GM18870 (cell line): ENCODE results near the gene A1BG.
A peak's percentile ranks its signal among the peaks of the same experiment; 100 is the strongest.
"Not testable (repeated sequence)": the region's sequence is repeated elsewhere in the genome, so short reads cannot be mapped to it uniquely, and the experiment has no call there.

Experiments
- ATAC-seq: cut with Tn5 transposase; IDR thresholded peaks from one replicate; pipeline ENCODE4 v1.9.1; 2021; ENCODE audit warnings: moderate library complexity; ENCODE audit not compliant: unreplicated experiment

A1BG gene

DNA sequence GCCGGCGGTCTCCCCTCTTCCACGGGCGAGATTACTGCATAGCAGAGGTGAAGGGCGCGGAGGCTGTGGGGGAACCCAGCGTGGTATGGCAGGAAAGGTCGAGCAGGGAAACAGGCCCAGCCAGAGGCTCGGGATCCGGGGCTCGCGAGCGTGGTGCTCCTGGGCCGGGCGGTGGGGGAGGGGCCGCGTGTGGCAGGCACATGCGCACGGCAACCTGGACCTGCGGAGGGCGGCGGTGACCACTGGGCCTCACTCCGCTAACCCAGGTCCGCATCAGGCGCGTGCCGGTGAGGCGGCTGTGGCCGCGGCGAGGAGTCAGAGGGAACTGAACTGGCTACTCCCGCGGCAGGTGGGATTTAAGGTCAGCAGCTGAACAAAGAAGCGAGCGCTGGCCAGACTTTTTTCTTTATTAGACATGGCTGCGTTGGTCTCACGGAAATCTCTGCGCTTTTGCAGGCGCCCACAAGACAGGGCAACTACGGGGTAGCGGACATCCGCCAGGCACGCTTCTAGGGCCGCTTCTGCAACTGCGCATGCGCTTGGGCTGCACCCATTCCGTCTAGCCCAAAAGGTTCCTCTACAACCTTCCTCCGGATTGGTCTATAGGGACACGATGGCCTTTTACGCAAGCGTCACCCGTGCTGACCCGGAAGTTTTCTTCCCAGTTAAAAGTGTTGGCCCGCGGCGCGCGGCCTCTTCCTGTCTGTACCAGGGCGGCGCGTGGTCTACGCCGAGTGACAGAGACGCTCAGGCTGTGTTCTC is 33.5 kb upstream of the A1BG start, which contains the start of gene RPS5:
RPS5 (plus strand) TSS at position 694 of the 762 bp plus-strand sequence. CDS start 869 bp downstream, outside the sequence.
- peak; percentile 82 for ATAC-seq

DNA sequence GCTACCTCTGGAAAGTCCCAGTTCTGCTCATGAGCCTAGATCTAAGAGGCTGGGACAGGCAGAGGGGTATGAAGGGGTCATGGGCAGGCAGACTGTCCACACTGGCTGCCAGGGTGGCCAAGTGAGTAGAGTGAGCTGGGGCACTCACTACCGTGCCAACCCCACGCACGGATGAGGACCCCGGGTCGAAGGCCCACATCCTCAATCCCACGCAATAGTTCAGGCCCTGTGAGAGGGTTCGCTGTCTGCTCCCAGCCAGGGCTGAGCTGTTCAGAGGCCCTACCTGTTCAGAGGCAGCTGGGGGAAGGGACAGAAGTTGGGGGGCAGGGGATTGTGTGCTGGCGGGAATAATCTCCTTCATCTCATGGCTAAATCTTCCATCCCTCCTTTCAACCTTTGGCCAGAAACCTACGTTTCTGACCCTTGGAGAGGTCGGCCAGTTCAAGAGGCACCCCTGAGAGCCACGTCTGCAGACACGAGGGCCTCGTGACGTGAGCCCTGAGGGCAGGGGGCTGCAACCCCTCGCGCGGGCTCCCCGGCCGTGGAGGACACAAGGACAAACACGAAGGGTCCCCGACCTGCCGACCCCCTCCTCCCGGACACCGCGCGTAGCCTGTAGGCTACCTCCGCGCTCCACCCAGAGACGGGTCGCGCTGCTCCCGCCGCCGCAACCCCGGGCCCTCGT is 32.7 kb upstream of the A1BG start:
- no peak for ATAC-seq

DNA sequence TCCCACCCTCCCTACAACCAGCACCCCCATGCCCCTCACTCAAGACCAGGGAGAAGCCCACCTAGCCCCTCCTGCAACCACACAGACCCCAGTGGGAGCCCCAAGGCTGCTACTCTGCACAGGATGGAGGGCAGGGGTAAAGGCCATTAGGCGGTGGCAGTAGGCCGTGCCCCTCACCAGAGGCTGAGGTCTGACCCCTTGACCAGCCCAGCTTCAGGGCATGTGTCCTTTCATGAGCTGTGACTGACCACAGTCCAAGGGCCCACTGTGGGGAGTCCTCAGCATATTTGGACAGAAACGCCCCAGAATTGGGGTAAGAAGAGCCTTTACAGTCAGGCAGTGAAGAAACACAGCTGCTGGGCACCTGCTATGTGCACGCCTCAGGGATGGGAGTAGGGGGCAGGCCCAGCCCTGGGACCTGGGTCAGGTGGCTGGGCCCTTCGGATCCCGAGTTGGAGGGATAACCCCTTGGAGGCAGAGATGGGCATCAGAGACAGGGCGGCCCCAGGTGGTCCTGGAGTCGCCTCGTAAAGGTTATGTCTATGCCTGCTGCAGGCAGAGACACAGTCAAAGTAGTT is 32.1 kb upstream of the A1BG start:
- no peak for ATAC-seq

- no peak for ATAC-seq
Observed at GRCh38 chr19:58382997-58383603, 29.8 kb upstream of the A1BG start.

DNA sequence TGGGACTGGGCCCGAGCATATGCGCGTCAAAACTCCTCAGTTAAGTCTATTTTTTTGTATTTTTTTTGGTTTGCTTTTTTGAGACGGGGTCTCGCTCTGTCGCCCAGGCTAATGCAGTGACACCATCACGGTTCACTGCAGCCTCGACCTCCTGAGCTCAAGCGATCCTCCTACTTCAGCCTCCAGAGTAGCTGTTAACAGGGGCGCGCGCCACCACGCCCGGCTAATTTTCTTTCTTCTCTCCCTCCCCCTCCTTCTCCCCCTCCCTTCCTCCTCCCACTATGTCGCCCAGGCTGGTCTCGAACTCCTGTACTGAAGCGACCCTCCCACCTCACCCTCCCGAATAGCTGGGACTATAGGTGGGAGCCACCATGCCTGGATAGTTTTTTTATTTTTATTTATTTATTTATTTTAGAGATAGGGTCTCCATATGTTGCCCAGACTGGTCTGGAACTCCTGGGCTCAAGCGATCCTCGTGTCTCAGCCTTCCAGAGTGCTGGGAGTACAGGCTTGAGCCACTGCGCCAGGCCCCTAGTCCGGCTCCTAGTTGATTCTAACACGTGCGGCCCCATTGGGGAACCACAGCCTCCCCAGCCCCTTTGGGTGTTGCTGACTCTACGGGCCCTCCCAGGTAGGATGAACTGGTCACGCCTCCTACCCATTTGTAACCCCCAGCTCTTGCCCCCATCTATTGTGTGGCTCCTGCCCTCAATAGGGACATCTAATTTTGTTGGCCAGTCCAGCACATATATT is 28.3 kb upstream of the A1BG start:
- ATAC-seq, result no peak

DNA sequence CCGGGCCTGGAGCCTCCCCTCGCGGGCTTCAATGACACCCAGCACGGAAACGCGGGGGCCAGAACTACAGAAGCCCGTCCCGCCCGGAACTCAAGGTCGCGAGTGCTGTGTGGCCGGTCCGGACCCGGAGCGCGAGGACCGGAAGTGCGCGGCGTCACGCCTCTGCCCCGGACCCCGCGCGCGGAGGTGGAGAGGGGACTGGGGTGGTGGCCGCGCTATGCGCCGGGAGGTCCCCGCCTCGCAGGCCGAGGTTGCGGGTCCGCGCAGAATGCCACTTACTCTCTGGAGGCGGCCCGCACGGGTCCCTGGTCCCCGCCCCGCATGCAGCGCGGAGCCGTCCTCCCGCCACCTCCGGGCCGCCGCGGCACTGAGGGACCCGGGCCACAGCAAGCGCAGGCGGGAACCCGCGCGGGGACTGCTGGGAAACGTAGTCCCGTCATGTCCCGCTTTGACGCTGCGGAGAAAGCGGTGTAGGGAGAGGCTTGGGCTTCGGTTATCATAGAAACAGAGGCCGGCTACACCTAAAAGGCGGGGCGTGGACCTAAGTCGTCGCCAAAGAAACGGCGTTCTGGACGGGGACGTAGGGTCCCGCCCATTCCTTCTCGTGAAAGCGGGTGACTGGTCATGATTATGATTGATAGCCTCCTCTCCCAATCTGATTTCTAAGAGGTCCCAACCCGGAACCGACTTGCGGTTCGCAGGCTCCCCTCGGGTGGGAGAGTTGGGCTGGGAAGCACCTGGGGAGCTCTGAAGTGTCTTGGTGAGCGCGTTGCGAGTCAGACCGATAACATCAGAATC is 27.6 kb upstream of the A1BG start, which contains the start of gene ZNF837:
ZNF837 (minus strand) TSS at position 369 of the 798 bp plus-strand sequence. CDS start 11,698 bp downstream, outside the sequence.
- ATAC-seq, result peak; percentile 78

- peak; percentile 2 for ATAC-seq
Observed at GRCh38 chr19:58380037-58380661, 26.9 kb upstream of the A1BG start.

DNA sequence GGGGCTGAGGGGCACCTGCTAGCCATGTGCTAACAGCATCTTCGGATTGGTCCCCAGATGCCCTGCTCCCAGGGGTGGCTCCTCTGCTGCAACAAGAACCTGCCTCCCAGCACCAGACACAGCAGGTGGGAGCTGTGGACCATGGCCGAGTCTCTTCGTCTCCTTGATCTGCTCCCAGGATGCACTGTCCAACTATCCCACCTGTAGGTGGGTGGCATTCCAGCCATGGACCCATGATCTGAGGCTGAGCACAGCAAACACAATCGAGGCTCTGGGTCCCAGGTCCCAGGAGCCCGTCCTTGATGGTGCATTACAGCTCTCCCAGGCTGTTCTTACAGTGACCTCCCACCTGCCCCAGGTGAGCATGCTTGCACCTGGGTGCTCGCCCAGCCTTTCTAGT is 26.0 kb upstream of the A1BG start:
- ATAC-seq, result no peak

GRCh38 chr19:58376724-58377123 is 23.4 kb upstream of the A1BG start:
- ATAC-seq, result not testable (repeated sequence)

DNA sequence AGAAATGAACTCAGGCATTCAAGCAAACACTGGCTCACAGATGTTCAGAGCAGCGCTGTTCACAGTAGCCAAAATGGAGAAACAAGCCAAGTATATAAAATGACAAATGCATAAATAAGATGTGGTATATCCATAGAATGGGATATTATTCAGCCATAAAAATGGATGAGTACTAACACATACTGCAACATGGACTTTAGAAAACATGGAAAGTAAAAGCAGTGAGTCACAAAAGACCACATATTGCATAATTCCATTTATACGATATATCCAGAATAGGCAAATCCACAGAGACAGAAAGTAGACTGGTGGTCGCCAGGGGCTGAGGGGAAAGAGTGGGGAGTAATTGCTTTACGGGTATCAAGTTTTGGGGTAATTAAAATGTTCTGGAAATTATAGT is 20.9 kb upstream of the A1BG start:
- no peak for ATAC-seq

DNA sequence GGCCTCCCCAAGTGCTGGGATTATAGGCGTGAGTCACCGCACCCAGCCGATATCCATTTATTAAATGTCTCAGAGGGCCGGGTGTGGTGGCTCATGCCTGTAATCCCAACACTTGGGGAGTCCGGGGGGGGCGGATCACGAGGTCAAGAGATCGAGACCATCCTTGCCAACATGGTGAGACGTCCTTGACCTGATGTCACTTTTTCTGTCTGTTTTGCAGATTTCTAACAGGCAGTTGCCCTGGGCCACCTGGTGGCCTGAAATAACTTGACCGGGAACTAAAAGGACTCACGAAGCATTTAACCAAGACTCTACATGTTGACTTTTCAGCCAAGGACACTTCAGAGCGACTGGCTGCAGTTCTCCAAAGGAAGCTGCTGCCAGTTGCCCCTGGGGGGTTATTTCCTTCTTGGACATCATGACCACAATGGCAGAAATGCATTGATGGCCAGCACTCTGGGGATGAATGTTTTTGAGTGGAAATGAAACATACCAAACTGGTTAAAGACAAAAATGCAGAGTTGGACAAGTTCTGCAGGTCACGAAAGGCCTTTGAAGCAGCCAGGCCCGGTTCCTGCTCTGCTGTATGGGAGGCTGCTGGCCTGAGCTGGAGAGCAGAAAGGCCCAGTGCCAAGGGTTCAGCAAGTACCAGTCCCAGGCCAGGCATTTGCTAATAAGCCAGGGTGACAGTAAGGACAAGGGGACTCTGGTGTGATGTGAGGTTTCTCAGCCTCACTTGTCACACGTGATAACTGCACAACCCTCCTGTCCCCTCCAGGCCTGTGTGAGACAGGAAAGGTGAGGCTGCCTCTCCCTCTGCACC is 19.2 kb upstream of the A1BG start:
- no peak for ATAC-seq

- no peak for ATAC-seq
Observed at GRCh38 chr19:58368561-58369360, 15.5 kb upstream of the A1BG start.

DNA sequence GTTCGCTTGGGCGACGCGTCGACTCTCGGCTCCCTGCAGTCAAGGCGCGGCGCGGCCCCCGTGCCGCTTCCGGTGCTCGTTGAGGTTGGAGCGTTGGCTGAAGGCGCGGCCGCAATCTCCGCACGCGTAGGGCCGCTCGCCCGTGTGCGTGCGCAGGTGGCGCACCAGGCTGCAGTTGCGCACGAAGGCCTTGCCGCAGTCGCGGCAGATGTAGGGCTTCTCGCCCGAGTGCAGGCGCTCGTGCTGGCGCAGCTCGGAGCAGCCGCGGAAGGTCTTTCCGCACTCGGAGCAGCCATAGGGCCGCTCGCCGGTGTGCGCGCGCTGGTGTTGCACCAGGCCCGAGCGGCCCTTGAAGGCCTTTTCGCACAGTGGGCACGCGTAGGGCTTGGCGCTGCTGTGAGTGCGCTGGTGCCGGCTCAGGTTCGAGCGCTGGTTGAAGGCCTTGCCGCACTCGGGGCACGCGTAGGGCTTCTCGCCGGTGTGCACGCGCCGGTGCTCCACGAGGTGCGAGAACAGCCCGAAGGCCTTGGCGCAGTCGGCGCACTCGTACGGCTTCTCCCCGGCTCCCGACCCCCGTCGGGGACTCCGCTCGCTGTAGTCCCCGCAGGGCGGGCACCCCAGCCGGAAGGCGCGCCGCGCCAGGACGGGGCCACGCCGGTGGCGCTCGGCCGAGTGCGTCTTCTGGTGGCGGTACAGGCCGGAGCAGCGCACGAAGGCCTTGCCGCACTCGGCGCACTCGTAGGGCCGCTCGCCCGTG is 14.6 kb upstream of the A1BG start:
- ATAC-seq, result no peak

- ATAC-seq, result no peak
Observed at GRCh38 chr19:58366585-58367430, 13.5 kb upstream of the A1BG start.

DNA sequence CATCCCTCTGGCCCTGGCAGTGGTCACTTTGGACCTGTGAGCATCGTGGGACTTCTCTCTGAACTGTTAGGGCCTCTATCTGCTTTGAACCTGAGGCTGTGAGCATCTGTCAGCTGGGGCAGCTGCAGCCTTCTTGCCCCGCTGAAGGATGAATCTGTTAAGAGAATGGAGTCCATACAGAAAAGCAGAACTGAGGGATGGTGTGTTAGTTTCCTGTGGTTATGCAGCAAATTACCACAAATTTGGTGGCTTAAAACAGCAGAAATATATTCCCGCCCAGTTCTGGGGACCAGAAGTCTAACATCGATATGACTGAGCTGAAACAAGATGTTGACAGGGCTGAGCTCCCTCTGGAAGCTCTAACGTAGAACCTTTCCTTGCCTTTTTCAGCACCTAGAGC is 10.9 kb upstream of the A1BG start:
- ATAC-seq, result no peak
